Kidney epithelial cell (primary cell): ENCODE measurements around the gene ZNF133. TPM values are rescaled to one million over a fixed set of nuclear protein-coding genes. Genes with fewer than 3 reads are reported as not detected.
"Not testable (repeated sequence)": the region's sequence is repeated elsewhere in the genome, so short reads cannot be mapped to it uniquely, and the experiment has no call there.

Experiments
- DNase-seq: peaks from one replicate; pipeline ENCODE4 v3.0.0-alpha.2; 2010; ENCODE audit warnings: low read depth
- H3K27me3 ChIP-seq: 2 replicates; pipeline ENCODE4 v1.6.0; 2011; ENCODE audit warnings: low read length; ENCODE audit not compliant: control insufficient read depth, insufficient read depth
- H3K36me3 ChIP-seq: 2 replicates; pipeline ENCODE4 v1.5.1; 2011; ENCODE audit warnings: low read length; ENCODE audit not compliant: control insufficient read depth, insufficient read depth
- H3K4me3 ChIP-seq: 2 replicates; pipeline ENCODE4 v1.5.1; 2011; ENCODE audit warnings: low read depth, mild to moderate bottlenecking, control low read depth, low read length
- total RNA-seq: library from RNA; depleted of rRNA; stranded (reverse); fragments of >200 nt; gene quantifications from 2 replicates; pipeline ENCODE4 v1.2.3, GENCODE V29; 2015
- TF ChIP-seq, protein P1 (sequence below): IDR thresholded peaks from 2 replicates; pipeline ENCODE4 v1.5.1; 2011; ENCODE audit warnings: mild to moderate bottlenecking, moderate library complexity, low read length, control low read depth, inconsistent platforms; ENCODE audit not compliant: insufficient read depth, poor library complexity, severe bottlenecking

ZNF133 gene
- total RNA-seq, 1 donor from 2014 or later = 10.8 TPM

DNA sequence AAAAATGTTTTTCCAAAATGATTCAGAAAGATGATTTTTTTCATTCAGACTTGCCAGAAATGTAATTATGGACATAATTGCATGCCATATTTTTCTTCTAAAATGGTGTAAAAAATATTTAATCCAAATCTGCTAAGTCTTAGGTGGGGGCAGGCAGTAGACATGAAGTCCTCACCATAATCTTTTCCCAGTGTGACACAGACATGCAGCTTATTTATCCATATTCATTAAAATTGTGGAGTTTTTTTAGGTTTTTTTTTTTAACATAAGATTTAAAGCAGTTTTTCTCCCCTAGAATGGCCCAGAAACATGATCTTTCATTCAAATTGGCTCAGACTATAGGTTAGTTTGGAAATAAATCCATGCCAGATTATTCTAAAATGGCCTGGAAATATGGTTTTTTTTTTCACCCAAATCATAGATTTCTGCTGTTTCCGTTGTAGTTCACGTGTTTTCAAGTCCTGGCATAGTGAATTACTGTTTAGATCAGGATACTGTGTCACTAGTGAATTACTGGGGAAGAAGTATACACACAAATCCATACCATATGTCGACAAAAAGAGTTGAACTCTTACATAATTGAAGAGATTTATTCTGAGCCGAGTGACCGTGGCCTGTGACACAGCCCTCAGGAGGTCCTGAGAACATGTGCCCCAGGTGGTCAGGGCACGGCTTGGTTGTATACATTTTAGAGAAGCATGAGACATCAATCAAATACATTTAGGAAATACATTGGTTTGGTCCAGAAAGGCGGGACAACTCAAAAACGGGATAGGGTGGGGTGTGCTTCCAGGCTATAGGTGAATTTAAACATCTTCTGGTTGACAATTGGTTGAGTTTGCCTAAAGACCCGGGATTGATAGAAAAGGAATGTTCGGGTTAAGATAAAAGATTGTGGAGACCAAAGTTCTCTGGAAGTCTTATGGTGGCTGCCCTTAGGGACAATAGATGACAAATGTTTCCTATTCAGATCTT is 33.9 kb downstream of the ZNF133 start:
- no peak overlapping the region for H3K4me3 ChIP-seq
- H3K36me3 ChIP-seq = no peaks in the 10 kb centered on the region
- no peaks in the 10 kb centered on the region for H3K27me3 ChIP-seq
- no peak for DNase-seq
- TF ChIP-seq, protein P1, sequence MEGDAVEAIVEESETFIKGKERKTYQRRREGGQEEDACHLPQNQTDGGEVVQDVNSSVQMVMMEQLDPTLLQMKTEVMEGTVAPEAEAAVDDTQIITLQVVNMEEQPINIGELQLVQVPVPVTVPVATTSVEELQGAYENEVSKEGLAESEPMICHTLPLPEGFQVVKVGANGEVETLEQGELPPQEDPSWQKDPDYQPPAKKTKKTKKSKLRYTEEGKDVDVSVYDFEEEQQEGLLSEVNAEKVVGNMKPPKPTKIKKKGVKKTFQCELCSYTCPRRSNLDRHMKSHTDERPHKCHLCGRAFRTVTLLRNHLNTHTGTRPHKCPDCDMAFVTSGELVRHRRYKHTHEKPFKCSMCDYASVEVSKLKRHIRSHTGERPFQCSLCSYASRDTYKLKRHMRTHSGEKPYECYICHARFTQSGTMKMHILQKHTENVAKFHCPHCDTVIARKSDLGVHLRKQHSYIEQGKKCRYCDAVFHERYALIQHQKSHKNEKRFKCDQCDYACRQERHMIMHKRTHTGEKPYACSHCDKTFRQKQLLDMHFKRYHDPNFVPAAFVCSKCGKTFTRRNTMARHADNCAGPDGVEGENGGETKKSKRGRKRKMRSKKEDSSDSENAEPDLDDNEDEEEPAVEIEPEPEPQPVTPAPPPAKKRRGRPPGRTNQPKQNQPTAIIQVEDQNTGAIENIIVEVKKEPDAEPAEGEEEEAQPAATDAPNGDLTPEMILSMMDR = no peak

DNA sequence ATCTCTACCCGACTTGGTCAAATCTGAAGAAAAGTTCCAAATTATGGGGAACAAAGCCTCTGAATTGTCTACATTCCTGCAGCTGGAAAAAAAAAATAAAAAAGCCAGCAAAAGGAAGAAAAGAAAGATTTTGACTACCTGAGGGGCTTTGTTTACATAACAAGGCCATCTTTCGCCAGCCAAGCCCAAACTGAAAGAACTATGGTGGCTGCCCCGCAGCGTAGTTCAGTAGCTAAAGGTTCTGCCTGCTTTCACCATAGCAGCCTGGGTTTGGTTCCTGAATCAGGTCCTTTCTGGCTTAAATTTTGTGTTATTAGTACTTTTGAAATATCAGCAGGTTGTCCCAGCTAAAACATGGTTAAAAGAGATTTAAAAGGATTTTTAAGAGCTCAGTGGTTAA is 35.4 kb downstream of the ZNF133 start:
- H3K4me3 ChIP-seq = no peak overlapping the region
- TF ChIP-seq, protein P1 = no peak

DNA sequence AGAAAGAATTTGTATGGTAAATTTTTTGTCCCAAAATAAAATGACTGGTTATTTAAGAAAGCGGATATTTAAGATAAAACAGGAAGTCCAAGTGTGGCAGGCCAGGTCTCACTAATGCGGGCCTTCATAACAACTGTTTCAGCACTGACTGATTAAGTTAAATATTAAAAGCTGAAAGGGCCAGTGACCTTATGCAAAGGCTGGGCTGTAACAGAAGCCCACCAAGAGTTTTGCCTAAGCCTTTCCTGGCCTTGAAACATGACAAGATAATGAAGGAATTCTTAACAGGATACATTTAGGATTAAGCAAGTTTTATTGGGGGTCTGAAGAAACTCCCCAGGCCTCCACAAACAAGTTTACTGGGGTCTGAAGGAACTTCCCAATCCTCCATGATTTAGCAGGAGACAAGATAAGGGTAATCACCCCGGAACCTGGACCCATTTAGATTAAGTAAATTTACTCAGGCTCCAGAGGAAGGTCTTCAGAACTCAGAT is 36.3 kb downstream of the ZNF133 start:
- Histone ChIP-seq H3K36me3 (no peaks in the 10 kb centered on the region), H3K27me3 (no peaks in the 10 kb centered on the region), H3K4me3 (no peak overlapping the region)
- TF ChIP-seq, protein P1 = no peak
- DNase-seq = no peak

More for the DNA sequence above, 35.4 kb downstream of the ZNF133 start:
- no peak for DNase-seq
- Histone ChIP-seq H3K36me3 (no peaks in the 10 kb centered on the region), H3K27me3 (no peaks in the 10 kb centered on the region)

DNA sequence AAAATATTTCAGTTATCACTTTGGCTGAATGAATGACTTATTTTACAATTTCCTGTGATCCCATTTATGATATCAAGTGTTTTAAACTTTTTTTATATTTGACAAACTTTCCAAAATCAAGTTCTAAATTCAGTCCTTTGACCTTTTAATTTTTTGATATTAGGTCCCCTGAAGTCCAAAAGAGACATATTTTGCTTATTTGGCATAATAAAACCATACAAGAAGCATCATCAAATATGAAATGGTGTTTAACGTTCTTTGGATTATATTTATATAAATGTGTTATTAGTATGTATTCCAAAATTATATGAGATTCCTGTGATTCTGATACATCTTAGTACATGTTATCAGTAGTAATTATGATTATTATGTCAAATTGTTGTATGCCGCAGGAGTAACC is 38.7 kb downstream of the ZNF133 start:
- no peaks in the 10 kb centered on the region for H3K27me3 ChIP-seq
- no peak overlapping the region for H3K4me3 ChIP-seq
- TF ChIP-seq, protein P1 = no peak
- H3K36me3 ChIP-seq = no peaks in the 10 kb centered on the region
- no peak for DNase-seq

DNA sequence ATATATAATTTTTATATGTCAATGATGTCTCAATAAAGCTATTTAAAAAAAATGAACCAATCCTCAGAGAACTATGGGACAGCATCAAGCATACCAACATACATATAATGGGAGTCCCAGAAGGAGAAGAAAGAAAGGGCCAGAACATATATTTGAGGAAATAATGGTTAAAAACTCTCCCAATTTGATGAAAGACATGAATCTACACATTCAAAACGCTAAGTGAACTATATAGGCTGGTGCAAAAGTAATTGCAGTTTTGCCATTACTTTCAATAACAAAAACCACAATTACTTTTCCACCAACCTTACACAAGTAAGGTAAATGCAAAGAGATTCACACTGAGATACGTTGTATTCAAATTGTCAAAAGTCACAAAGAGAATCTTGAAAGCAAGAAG is 43.4 kb downstream of the ZNF133 start:
- no peaks in the 10 kb centered on the region for H3K27me3 ChIP-seq
- DNase-seq = no peak
- TF ChIP-seq, protein P1 = no peak
- no peak overlapping the region for H3K4me3 ChIP-seq
- H3K36me3 ChIP-seq = no peaks in the 10 kb centered on the region

DNA sequence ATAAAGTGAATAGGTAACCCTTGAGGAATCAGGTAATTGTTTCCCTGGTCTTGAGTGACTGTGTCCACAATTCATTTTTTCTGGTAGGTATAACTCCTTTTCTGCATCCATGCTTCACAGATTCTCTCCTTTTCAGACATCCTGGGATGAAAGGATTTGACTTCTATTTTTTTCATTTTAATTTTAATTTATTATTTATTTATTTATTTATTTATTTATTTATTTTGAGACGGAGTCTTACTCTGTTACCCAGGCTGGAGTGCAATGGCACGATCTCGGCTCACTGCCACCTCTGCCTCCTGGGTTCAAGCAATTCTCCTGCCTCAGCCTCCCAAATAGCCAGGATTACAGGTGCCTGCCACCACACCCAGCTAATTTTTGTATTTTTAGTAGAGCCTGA is 61.4 kb downstream of the ZNF133 start:
- not testable (repeated sequence) for DNase-seq, H3K36me3 ChIP-seq, H3K27me3 ChIP-seq, H3K4me3 ChIP-seq
